ENCODE data around the gene RASA4B. TPM values are rescaled to one million over a fixed set of nuclear protein-coding genes. Genes with fewer than 3 reads are reported as not detected.
"Not testable (repeated sequence)": the region's sequence is repeated elsewhere in the genome, so short reads cannot be mapped to it uniquely, and the experiment has no call there.

RASA4B gene
- polyA plus RNA-seq, 3 donors: 16.9 to 26.1 (median 23.2) TPM

DNA sequence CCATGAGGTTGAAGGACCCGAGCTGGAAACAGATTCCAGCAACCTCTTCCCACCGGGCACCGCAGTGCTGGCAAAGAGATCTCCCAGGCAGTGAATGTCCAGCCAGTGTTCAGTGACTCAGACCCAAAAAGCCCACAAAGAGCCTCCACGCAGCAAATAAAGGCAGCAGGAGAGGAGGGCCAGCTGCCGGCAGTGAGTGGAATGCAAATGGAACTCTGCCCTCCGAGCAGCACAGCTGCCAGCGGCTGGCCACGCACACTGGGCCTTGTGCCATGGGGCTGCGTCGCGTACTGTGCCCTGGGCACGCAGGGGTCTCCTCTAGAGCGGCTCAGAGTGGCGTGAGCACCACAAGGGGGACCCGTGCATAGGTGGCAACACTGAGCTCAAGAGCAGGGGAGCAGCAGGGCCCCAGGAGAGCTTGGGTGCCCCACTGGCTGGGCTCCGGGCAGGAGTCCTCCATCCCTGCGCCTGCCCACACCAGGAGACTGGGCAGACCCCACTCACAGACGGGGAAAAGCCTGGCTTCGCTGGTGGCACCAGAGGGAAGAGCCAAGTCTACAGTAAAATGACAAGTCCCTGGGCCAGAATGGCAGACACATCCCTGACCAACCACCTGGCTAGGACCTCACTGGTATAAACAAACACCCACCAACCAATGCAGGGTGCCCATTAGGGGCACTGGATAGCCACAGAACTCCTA is 42.7 kb downstream of the RASA4B start:
- not testable (repeated sequence) for DNase-seq

GRCh38 chr7:102474116-102474515 is 43.5 kb downstream of the RASA4B start:
- DNase-seq: not testable (repeated sequence)

DNA sequence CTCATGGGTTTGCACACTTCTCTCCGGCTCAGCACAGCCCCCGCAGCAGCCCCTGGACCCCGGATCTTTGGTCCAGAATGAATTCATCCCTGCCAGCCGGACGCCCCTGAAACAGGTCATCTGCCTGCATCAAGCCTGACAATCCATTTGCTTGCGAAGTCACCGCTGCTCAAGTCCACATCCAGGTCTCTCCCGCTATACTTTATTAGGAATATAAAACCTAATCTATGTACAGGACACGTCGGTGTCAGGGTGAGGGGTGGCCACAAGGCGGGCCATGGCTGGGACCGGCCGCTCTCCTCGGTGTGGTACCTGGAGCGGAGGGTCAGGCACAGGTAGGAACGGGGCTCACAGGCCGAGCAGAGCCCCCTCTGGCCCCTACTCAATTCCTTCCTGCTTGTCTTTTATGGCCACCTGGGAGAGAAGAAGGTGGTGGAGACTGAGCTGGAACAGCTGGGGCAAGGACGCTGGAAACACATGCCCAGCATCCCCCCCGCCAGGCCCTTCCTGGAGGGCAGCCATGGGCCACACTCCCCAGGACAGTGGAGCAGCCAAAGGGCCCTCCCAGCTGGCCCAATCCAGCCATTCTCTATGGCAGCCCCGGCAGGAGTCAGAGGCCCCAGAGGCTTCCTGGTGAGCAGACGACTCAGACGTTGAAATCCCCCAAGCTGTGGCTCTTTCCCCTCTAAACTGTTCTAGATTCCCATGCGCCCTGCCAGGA is 44.1 kb downstream of the RASA4B start:
- no peak for DNase-seq

- no peak for DNase-seq
These were observed 45.2 kb downstream of the RASA4B start for GRCh38 chr7:102472126-102473041.

DNA sequence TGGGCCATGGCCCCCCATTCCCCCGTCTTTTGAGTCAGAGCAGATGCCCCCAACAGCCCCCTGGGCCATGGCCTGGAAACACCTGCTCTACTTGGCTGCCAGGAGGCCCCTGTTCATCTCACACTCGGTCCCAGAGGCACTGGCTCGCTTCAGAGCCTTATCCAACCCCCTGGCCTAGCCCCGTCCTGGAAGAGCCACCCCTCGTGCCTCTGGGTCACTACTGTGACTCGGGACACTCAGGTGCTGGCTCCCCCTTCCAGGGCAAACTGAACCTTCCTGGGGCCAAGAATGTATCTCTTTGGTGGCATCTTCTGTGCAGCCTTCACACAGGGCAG is 45.8 kb downstream of the RASA4B start:
- DNase-seq: no peak

DNA sequence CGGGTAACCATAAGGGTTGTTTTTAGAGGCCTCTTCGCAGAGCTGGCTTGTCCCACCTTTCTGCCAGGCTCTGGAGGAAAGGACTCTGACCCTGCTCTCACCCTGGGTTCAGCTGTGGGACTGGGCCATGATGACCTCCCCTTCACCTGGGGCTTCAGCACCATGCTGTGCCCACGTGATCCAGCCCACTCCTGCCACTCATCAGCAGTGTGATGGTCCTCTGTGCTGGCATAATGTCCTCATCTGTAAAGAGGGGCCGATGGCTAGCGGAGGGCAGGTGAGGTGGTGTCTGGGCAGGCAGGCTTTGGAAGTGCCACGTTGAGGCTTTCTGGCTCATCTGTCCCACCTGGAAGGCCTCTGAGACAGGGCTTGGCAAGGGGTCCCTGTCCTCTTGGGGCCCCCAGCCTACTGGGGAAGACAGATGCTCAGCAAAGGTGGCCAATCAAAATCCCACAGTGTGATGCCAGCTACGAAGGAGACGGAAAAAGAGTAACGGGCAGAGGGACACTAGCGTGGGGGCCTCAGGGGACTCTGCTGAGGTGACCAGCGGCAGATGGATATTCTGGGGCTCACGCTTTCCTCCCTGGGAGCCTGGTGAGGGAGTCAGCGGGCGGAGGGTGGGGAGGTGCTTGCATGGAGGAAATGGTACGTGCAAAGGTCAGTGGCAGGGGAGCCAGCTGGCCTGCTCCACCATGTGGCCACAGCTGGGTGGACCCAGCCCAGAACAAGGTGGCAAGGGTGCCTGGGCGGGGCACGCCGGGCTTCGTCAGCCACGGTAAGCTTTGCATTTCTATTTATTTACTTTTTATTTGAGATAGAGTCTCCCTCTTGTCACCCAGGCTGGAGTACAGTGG is 47.4 kb downstream of the RASA4B start:
- DNase-seq: no peak

- DNase-seq: no peak
These were observed 48.1 kb downstream of the RASA4B start for GRCh38 chr7:102469351-102469971.

- no peak for DNase-seq
These were observed 48.9 kb downstream of the RASA4B start for GRCh38 chr7:102468478-102469350.

GRCh38 chr7:102467581-102468477 is 49.7 kb downstream of the RASA4B start:
- DNase-seq: no peak

GRCh38 chr7:102466097-102466496 is 51.5 kb downstream of the RASA4B start:
- no peak for DNase-seq

- peak; percentile 89 for DNase-seq
These were observed 52.8 kb downstream of the RASA4B start, which contains the start of the genes ALKBH4 and LRWD1 for GRCh38 chr7:102464577-102465280. Gene ALKBH4 (minus strand): TSS chr7:102464863. CDS start chr7:102464836, 27 bp downstream. Gene LRWD1 (plus strand): TSS chr7:102464984. CDS start chr7:102465081, 97 bp downstream.

- no peak for DNase-seq
These were observed 53.6 kb downstream of the RASA4B start for GRCh38 chr7:102463841-102464576.

- no peak for DNase-seq
These were observed 57.1 kb downstream of the RASA4B start for GRCh38 chr7:102460467-102460866.

DNA sequence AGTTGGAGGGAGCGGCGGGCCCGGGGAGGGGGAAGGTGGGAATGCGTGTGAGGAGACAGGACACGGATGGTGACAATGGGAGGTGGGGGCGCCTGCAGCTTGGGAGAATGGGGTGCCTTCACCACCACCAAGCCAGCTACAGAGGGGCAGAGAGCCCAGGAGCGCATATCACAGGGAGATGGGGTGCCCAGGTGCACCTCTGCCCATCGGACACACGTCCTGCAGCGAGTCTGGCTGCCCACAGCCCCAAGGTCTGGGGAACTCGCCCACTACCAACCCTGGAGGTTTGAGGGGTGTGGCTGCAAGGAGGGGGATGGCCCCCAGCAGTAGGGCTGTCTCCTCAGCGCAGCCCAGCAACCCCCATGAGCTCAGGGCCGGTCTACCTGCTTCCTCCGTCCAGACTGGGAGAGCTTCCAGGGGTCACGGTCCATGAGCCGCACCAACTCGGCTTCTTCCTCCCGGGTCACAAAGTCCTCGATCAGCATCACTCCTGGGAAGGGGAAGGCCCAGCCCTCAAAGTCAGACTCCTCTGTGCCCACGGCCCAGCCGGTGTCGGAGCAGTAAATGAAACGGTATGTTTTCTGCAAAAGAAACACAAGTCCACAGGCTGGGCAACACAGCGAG is 58.2 kb downstream of the RASA4B start:
- no peak for DNase-seq

- DNase-seq: no peak
These were observed 60.1 kb downstream of the RASA4B start for GRCh38 chr7:102457352-102457924.

- DNase-seq: no peak
These were observed 61.2 kb downstream of the RASA4B start for GRCh38 chr7:102456327-102456726.
